GM19193 (cell line): ENCODE results near the gene CTTNBP2NL.

Experiments
- POLR2A ChIP-seq: IDR thresholded peaks from 4 replicates; pipeline ENCODE4 v1.6.1; 2011; ENCODE audit not compliant: insufficient read depth, insufficient read length; ENCODE audit errors: extremely low read depth

CTTNBP2NL gene

DNA sequence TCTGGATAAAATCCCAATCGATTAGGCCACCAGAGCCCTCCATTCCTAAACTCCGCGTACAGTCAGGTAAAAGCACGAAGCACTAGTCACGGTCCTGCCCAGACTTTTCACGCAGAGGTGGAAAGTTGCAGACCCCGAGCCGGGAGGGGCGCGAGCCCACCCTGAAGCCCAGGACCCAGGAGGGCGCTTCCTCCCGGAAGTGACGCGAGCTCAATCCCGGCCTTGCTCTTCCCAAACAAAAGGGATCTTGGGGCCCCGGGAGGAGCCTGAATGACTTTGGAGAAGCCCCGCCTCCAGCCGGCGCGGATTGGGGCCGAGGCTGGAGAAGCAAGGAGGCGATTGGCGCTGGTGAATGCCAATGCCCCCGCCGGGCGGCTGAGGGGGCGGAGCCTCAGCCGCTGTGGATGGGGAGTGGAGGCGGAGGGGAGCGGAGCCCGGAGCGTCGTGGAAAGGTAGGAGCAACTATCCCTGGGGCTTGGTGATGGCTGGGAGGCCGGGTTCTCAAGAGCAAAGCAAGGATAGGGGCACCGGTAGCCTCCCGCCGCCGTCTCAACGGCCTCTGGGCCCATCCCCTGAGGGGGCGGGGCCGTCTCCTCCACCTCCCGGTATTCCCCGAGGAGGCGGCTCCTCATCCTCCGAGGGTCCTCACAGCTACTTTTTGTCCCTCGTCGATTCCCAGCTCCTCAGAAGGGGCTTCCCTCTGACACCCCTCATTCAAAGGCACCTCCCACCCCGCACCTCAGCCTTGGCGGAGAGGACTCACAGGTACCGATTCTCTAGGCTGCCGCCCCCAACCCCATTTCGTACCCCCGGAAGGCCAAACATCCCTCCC, at the start of gene CTTNBP2NL:
CTTNBP2NL (plus strand) TSS at position 394 of the 832 bp plus-strand sequence. CDS start 19,952 bp downstream, outside the sequence.
- TF ChIP-seq POLR2A, result peak; percentile 48

- TF ChIP-seq POLR2A, result no peak
Measured at GRCh38 chr1:112346801-112347350, 49.1 kb upstream of the CTTNBP2NL start.

DNA sequence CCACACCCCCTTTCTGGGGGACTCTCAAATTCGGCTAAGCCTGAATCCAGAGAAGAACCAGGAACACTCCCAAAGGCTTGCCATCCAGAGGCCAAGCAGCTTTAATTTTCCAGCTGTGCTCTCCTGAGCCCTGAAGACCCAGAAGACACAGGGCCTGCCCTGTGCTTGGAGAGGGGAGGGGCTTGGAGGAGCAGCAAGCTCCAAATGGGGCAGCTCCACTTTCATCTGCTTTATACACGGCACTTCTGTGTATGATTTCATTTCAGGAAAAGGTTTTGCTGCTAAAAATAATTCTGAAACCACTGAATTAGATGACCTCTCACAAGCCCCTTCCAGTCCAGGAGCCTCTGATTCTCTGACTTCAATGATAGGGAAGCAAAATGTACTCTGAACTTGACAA, 39.2 kb upstream of the CTTNBP2NL start:
- no peak for TF ChIP-seq POLR2A

GRCh38 chr1:112357467-112357866, 38.5 kb upstream of the CTTNBP2NL start:
- TF ChIP-seq POLR2A, result no peak

DNA sequence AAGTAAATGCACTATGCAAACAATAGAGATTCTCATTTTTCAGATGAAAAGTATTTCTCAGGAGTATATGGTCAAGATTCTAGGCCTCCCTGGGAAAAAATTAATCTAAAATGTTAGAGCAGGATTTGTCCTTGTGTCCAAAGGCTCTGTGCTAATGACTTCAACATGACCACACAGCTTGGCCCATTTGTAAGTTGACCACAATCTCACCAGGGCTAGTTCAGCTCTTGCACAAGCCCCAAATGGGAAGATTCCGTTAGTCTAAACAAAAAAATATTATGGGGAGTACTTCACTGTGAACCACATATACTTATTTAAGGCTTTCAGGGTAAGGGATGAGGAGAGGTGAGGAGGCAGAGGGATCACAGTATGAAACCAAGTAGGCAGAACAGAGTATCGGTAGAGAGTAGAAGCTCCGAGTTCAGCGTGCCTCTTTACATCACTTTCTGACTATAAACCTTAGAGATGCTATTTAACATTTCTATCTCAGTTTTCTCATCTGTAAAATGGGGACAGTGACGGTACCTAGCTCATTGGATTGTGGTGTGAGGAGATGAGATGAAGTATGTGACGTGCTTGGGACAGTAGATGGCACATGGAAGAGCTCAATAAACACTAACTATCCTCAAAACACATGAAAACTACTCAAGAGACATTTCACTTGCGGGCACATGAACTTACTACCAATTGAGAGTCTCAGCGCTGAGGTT, 37.8 kb upstream of the CTTNBP2NL start:
- TF ChIP-seq POLR2A, result no peak

DNA sequence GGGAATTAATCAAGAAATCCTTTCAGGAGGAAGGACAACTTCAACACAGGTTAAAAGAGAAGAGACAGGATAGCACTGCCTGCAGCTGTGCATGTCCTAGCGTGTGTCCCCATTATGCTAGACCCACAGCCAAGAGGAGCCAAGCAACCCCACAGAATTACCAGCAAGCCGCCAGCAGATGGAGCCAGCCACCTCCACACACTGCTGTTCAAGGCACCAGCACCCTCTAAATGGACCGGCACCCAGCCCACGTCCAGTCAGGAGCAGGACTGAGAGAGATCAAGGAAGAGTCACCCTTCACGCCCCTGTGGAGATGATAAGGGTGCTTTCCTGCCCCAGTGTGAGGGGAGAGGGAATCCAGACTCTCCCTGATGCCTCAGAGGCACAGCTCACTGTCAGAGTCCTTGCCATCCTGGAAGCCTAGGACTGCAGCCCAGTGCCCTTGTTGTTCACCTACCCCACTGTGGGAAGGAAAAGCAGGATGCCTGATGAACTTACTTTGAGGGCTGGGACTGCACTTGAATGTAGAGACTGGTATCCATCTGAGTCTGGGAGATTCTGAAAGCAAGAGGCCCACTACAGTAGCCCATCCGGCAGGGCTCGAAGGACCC, 37.1 kb upstream of the CTTNBP2NL start:
- no peak for TF ChIP-seq POLR2A

DNA sequence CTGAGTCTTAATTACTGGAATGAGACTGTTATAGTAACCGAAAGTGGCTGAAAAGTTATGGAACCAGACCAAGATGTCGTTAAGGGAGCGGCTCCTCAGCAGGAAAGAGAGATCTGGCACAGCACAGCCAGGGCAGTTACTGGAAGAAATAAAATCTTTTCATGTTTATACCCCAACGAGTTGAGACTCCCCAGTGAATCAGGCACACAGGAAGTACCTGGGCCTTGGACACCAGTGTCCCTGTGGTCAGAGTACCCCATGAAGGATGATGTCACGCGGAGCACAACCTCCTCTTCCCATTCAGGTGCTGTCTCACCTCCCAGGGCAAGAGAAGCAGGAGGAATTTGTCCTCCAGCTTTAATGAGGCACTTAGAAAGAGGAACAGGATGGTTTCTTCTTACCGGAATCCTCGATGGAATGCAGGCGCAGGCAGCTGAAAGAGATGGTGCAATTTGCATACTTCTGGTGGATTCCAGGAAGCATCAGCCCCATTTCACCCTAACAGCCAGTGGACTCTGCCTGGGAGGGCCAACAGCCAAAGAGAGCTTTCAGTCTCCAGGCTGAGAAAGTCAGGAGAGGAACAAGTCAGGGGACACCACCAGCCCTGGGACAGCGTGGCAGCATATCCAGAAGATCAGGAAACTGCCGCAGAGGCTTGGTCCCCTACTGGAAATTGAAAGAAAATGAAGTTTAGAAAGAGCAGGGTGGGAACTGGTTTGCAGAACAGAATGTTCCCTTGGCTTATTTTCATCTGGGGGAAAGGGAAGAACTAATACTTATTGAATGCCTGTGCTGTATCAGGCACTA, 35.9 kb upstream of the CTTNBP2NL start:
- no peak for TF ChIP-seq POLR2A

DNA sequence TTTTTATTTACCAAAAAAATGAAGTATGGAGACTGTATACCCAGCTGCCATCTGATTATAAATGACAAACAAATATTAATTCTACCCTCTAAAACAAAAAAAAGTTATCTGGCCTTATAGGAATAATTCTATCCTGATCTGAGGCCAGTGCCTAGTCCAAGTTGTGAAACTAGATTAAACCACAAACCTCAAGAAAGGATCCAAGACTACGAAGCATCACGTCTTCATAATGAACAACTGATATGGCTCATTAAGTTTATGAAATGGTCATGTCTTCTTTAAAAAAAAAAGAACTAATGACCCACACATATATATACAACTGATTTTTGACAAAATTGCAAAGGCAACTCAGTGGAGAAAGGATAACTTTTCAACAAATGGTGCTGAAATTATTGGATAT, 32.4 kb upstream of the CTTNBP2NL start:
- no peak for TF ChIP-seq POLR2A

- no peak for TF ChIP-seq POLR2A
Measured at GRCh38 chr1:112368198-112368597, 27.8 kb upstream of the CTTNBP2NL start.

- TF ChIP-seq POLR2A, result no peak
Measured at GRCh38 chr1:112369392-112370285, 26.4 kb upstream of the CTTNBP2NL start.

DNA sequence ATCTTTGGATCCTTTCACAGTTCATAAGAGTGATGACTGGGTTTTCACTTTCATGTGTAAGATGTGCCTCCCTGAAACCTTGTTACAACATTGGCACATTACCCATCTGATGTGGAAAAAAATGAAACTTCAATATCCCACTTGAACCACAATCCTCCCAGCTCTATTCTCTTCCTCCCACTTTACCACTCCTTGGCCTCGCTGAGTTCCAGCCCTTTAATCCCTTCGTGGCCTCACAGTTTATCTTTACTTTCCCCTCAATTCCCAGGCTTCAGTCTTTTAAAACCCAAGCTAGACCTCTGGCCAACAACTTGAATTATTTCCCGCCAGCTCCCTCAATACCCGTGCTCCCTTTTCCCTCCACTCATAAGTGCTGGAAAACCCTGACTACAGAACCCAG, 25.0 kb upstream of the CTTNBP2NL start:
- TF ChIP-seq POLR2A, result no peak

DNA sequence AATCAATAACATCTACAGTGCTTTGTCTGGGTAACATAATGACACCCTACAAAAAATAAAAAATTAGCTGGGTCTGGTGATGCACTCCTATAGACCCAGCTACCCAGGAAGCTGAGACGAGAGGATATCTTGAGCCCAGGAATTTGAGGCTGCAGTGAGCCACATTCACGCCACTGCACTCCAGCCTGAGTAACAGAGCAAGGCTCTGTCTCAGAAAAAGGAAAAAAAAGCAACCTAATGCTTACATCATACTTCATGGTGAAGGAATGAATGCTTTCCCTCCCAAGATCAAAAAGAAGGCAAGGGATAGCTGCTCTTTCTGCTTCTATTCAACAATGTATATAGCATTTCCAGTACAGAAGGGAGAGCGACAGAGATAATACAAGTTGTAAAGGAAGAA, 24.2 kb upstream of the CTTNBP2NL start:
- TF ChIP-seq POLR2A, result no peak

DNA sequence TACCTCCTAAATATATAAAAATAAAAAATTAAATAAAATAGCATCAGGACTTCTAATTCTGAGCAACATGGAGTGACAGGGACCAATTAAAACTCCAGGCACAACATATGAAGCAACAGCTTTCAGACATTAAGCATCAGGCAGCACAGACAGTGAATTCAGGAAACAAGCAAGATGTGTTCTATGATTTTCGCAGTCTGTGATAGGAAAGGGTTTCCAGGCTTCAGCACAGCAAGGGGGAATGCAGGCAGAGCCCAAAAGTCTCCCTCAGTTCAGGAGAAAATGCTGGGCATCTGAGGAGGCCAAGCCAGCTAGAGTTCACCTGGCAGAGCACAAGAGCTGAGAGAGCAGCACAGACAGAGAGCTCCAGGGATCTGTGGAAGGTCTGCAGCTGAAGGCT, 22.2 kb upstream of the CTTNBP2NL start:
- TF ChIP-seq POLR2A, result no peak
